A549 (cell line): ENCODE data around the gene BOC.

Experiments used
- MAFK ChIP-seq: fragments of 450-650 bp; IDR thresholded peaks from 2 replicates; pipeline ENCODE4 v1.6.1; 2014; ENCODE audit not compliant: partially characterized antibody
- MAX ChIP-seq: IDR thresholded peaks from 2 replicates; pipeline ENCODE4 v1.6.1; 2012
- MYC ChIP-seq: IDR thresholded peaks from 2 replicates; pipeline ENCODE4 v1.6.1; 2012; ENCODE audit warnings: mild to moderate bottlenecking, inconsistent platforms, low read length, improper control_type of control experiment, borderline replicate concordance
- RAD21 ChIP-seq, 2 experiments: fragments of >200 bp in 1 of 2; sonication (Bioruptor Twin) in 1 of 2; formaldehyde crosslinking in 1 of 2; IDR thresholded peaks in 1 of 2; conservative IDR thresholded peaks in 1 of 2; 2 replicates in 1 of 2; 3 replicates in 1 of 2; pipeline ENCODE4 v1.6.1; 2012 to 2018; ENCODE audit warnings: inconsistent platforms in 1 of 2
- RFX5 ChIP-seq: fragments of 450-650 bp; IDR thresholded peaks from 2 replicates; pipeline ENCODE4 v1.7.1; 2014; ENCODE audit warnings: antibody characterized with exemption, mild to moderate bottlenecking, moderate library complexity
- RNF2 ChIP-seq: fragments of 200-600 bp; sonication (generic); IDR thresholded peaks from 2 replicates; pipeline ENCODE4 v1.6.1; 2016; ENCODE audit warnings: low read depth, mild to moderate bottlenecking, antibody characterized with exemption, moderate library complexity, borderline replicate concordance
- ZFP36 ChIP-seq: fragments of 450-650 bp; IDR thresholded peaks from 2 replicates; pipeline ENCODE4 v1.6.1; 2014; ENCODE audit warnings: borderline replicate concordance; ENCODE audit not compliant: partially characterized antibody
- TF ChIP-seq, protein P1 (sequence below): fragments of >200 bp; sonication (Bioruptor Twin); formaldehyde crosslinking; IDR thresholded peaks from 3 replicates; pipeline ENCODE4 v1.5.1; 2016

GRCh38 chr3:113270786-113271185 is 59.4 kb downstream of the BOC start:
- TF ChIP-seq MYC (no peak), RFX5 (no peak), RAD21 (conservative IDR thresholded peaks at IDR 0.05 in 1 of 2, IDR thresholded peaks at IDR 0.05 in 1 of 2) (no peak), MAX (no peak), RNF2 (no peak), ZFP36 (no peak), MAFK (no peak)
- TF ChIP-seq, protein P1, sequence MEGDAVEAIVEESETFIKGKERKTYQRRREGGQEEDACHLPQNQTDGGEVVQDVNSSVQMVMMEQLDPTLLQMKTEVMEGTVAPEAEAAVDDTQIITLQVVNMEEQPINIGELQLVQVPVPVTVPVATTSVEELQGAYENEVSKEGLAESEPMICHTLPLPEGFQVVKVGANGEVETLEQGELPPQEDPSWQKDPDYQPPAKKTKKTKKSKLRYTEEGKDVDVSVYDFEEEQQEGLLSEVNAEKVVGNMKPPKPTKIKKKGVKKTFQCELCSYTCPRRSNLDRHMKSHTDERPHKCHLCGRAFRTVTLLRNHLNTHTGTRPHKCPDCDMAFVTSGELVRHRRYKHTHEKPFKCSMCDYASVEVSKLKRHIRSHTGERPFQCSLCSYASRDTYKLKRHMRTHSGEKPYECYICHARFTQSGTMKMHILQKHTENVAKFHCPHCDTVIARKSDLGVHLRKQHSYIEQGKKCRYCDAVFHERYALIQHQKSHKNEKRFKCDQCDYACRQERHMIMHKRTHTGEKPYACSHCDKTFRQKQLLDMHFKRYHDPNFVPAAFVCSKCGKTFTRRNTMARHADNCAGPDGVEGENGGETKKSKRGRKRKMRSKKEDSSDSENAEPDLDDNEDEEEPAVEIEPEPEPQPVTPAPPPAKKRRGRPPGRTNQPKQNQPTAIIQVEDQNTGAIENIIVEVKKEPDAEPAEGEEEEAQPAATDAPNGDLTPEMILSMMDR, result no peak
